LNCAP (cell line): ENCODE results near the gene FOLR3.

Experiments used
- TF ChIP-seq, protein P1 (sequence below): fragments of 450-650 bp; IDR thresholded peaks from 2 replicates; pipeline ENCODE4 v1.5.1; 2017; ENCODE audit warnings: mild to moderate bottlenecking

Gene FOLR3

DNA sequence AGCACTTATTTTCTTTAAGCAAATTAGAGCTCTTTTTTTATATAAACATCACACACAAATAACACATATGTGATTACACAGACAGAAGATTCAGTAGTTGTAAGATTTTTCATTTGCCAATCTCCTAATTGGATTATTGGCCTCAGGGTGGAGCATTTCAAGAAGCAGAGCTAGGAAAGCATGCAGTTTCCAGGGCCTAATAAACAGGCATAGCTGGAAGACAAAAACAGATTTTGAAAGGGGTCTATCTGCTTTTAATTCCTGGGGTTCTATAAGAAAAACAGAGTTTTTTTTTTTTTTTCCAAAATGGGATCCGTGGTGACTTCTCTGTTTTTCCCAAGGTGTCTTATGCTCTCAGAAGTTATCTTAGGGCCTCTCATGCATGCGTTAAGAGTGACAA is 7.6 kb upstream of the FOLR3 start:
- TF ChIP-seq, protein P1, sequence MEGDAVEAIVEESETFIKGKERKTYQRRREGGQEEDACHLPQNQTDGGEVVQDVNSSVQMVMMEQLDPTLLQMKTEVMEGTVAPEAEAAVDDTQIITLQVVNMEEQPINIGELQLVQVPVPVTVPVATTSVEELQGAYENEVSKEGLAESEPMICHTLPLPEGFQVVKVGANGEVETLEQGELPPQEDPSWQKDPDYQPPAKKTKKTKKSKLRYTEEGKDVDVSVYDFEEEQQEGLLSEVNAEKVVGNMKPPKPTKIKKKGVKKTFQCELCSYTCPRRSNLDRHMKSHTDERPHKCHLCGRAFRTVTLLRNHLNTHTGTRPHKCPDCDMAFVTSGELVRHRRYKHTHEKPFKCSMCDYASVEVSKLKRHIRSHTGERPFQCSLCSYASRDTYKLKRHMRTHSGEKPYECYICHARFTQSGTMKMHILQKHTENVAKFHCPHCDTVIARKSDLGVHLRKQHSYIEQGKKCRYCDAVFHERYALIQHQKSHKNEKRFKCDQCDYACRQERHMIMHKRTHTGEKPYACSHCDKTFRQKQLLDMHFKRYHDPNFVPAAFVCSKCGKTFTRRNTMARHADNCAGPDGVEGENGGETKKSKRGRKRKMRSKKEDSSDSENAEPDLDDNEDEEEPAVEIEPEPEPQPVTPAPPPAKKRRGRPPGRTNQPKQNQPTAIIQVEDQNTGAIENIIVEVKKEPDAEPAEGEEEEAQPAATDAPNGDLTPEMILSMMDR: no peak

DNA sequence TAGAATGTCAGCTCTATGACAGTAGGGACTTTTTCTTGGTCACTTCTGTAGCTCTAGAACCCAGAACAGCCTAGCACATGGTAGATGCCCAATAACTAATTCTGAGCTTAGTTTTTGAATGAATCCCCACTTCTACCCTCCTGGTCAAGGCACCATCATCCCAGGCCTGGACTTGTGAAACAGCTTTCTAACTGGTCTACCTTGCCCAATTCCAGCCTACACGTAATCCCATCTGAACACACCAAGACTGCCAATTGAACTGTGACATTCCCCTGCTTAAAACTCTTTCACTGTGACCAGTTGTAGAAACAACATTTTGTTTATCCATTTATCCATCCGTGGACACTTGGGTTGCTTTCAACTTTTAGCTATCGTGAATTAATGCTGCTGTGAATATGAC is 6.1 kb upstream of the FOLR3 start:
- TF ChIP-seq, protein P1: no peak

- TF ChIP-seq, protein P1: no peak
Observed at GRCh38 chr11:72132646-72133045, 2.9 kb upstream of the FOLR3 start.

DNA sequence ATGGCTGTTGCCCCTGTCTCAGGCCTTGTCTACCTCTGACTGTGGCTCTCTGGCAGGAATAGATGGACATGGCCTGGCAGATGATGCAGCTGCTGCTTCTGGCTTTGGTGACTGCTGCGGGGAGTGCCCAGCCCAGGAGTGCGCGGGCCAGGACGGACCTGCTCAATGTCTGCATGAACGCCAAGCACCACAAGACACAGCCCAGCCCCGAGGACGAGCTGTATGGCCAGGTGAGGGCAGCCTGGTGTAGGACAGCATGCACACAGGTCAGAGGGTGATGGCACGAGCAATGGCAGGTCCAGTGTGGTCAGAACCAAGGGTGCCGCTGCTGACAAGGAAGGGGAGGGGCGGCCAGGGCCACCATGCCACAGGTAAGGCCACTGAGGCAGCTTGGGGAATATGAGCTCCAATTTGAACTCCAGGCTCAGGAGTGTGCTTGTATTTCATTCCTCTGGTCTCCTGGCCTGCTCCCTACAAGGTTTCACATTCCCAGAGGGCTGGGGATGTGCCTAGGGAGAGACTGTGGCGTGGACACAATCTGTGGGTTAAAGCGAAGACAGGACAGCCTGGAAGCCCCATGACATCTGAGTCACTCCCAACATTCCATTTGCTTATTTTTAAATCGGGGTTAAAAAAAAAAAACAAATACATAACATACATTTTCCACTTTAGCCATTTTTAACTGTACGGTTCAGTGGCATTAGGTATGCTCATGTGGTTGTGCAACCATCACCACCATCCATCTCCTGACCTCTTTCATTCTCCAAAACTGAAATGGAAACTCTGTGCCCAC is 562 bp downstream of the FOLR3 start:
- TF ChIP-seq, protein P1: no peak

GRCh38 chr11:72136684-72137262 is 1.2 kb downstream of the FOLR3 start:
- TF ChIP-seq, protein P1: no peak

GRCh38 chr11:72138821-72139390 is 3.4 kb downstream of the FOLR3 start:
- TF ChIP-seq, protein P1: no peak

DNA sequence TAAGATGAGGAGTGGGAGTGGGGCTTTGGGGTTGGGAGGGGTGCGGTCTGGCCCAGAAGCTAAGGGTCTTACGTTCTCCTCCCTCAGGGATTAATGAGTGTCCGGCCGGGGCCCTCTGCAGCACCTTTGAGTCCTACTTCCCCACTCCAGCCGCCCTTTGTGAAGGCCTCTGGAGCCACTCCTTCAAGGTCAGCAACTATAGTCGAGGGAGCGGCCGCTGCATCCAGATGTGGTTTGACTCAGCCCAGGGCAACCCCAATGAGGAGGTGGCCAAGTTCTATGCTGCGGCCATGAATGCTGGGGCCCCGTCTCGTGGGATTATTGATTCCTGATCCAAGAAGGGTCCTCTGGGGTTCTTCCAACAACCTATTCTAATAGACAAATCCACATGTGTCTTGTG is 4.0 kb downstream of the FOLR3 start:
- TF ChIP-seq, protein P1: no peak
